SK-N-SH (cell line): ENCODE measurements around the gene PHF21B. TPM values are rescaled to one million over a fixed set of nuclear protein-coding genes. Genes with fewer than 3 reads are reported as not detected.

Experiments
- CTCF ChIA-PET: fragments of 300-600, 350-600 bp; formaldehyde crosslinking; extraction: SDS; loops from one replicate; lab custom pipeline; 2021; lab: Yijun Ruan, JAX
- POLR2A ChIA-PET: fragments of 350-600 bp; sonication (Branson Sonifier 250); formaldehyde crosslinking; extraction: SDS; loops from one replicate; lab custom pipeline; 2020; ENCODE audit warnings: antibody characterized with exemption, inconsistent platforms; lab: Yijun Ruan, JAX
- DNase-seq: peaks from one replicate; pipeline ENCODE4 v3.0.0; 2012
- H2AFZ ChIP-seq: fragments of 200-600 bp; sonication (generic); 2 replicates; pipeline ENCODE4 v1.8.1; 2016; ENCODE audit warnings: antibody characterized with exemption, mild to moderate bottlenecking, low read depth
- H3F3A ChIP-seq: fragments of 200-600 bp; sonication (generic); replicated peaks from 2 replicates; pipeline ENCODE3; 2016; ENCODE audit warnings: antibody characterized with exemption, mild to moderate bottlenecking; ENCODE audit not compliant: insufficient read depth
- H3K27ac ChIP-seq, 2 experiments: fragments of 200-500 bp in 1 of 2; fragments of 200-600 bp in 1 of 2; sonication (Bioruptor generic) in 1 of 2; sonication (generic), shearing (Covaris generic) in 1 of 2; 2 replicates each; pipeline versions ENCODE4 v1.5.1 to v1.6.1; 2014 to 2016; ENCODE audit warnings: low read depth in 2 of 2, inconsistent platforms in 1 of 2, low read length in 1 of 2, mild to moderate bottlenecking in 1 of 2, mixed read lengths in 1 of 2
- H3K27me3 ChIP-seq: fragments of 200-600 bp; sonication (generic), shearing (Covaris generic); 2 replicates; pipeline ENCODE4 v1.6.1; 2016; ENCODE audit warnings: mixed run types; ENCODE audit not compliant: insufficient read depth
- H3K36me3 ChIP-seq, 2 experiments: fragments of 200-500 bp in 1 of 2; fragments of 200-600 bp in 1 of 2; sonication (Bioruptor generic) in 1 of 2; sonication (generic) in 1 of 2; replicated peaks in 1 of 2; 2 replicates each; pipeline versions ENCODE3 to v1.5.1; 2014 to 2016; ENCODE audit warnings: low read length in 1 of 2, mild to moderate bottlenecking in 1 of 2; ENCODE audit not compliant: insufficient read depth in 2 of 2, control insufficient read depth in 1 of 2
- H3K4me1 ChIP-seq, 2 experiments: fragments of 200-500 bp in 1 of 2; fragments of 200-600 bp in 1 of 2; sonication (Bioruptor generic) in 1 of 2; sonication (generic), shearing (Covaris generic) in 1 of 2; 2 replicates each; pipeline versions ENCODE4 v1.5.1 to v1.6.1; 2014 to 2016; ENCODE audit warnings: low read depth in 1 of 2, low read length in 1 of 2, mixed run types in 1 of 2; ENCODE audit not compliant: insufficient read depth in 2 of 2, control insufficient read depth in 1 of 2
- H3K4me2 ChIP-seq: fragments of 200-600 bp; sonication (generic), shearing (Covaris generic); 2 replicates; pipeline ENCODE4 v1.6.1; 2017; ENCODE audit warnings: mixed run types
- H3K4me3 ChIP-seq, 2 experiments: fragments of 200-500 bp in 1 of 2; fragments of 200-600 bp in 1 of 2; sonication (Bioruptor generic) in 1 of 2; sonication (generic), shearing (Covaris generic) in 1 of 2; 2 replicates each; pipeline versions ENCODE4 v1.5.1 to v1.8.1; 2014 to 2016; ENCODE audit warnings: low read depth in 2 of 2, inconsistent platforms in 1 of 2, low read length in 1 of 2, mild to moderate bottlenecking in 1 of 2, mixed read lengths in 1 of 2, moderate library complexity in 1 of 2
- H3K79me2 ChIP-seq: fragments of 200-600 bp; sonication (generic); 2 replicates; pipeline ENCODE4 v1.8.1; 2017; ENCODE audit warnings: mild to moderate bottlenecking; ENCODE audit not compliant: insufficient read depth
- H3K9ac ChIP-seq: fragments of 200-600 bp; sonication (generic); 2 replicates; pipeline ENCODE4 v1.6.1; 2017; ENCODE audit warnings: mixed run types
- H3K9me2 ChIP-seq: fragments of 200-600 bp; sonication (generic); 2 replicates; pipeline ENCODE4 v1.6.1; 2017; ENCODE audit warnings: mixed run types
- H3K9me3 ChIP-seq: fragments of 200-600 bp; sonication (generic); 2 replicates; pipeline ENCODE4 v1.6.1; 2017; ENCODE audit warnings: mixed run types, mild to moderate bottlenecking, moderate library complexity
- H4K20me1 ChIP-seq: fragments of 200-600 bp; sonication (generic); 2 replicates; pipeline ENCODE4 v1.6.1; 2017; ENCODE audit warnings: mild to moderate bottlenecking, mixed run types; ENCODE audit not compliant: insufficient read depth
- EP300 ChIP-seq, 2 experiments: IDR thresholded peaks; 2 replicates each; pipeline versions ENCODE4 v1.4.0 to v1.6.1; 2012; ENCODE audit warnings: borderline replicate concordance in 1 of 2, low read depth in 1 of 2, low read length in 1 of 2
- FOSL2 ChIP-seq: IDR thresholded peaks from 2 replicates; pipeline ENCODE4 v1.4.0; 2012; ENCODE audit warnings: low read depth, mild to moderate bottlenecking, moderate library complexity, borderline replicate concordance
- FOXJ3 ChIP-seq: sonication (generic); formaldehyde crosslinking; IDR thresholded peaks from 2 replicates; pipeline ENCODE4 v1.5.1; 2020; ENCODE audit warnings: mild to moderate bottlenecking, missing genetic modification reagents
- FOXM1 ChIP-seq: IDR thresholded peaks from 2 replicates; pipeline ENCODE4 v1.4.0; 2012; ENCODE audit warnings: low read depth, mild to moderate bottlenecking
- GATA2 ChIP-seq: sonication (generic); formaldehyde crosslinking; IDR thresholded peaks from 2 replicates; pipeline ENCODE4 v1.5.0; 2020; ENCODE audit warnings: mild to moderate bottlenecking, missing genetic modification reagents
- MEF2A ChIP-seq: IDR thresholded peaks from 2 replicates; pipeline ENCODE4 v1.4.0; 2012; ENCODE audit warnings: low read depth, borderline replicate concordance
- MXI1 ChIP-seq: IDR thresholded peaks from 2 replicates; pipeline ENCODE4 v1.6.1; 2012; ENCODE audit warnings: mild to moderate bottlenecking, low read depth, low read length, improper control_type of control experiment
- NFIC ChIP-seq: IDR thresholded peaks from 2 replicates; pipeline ENCODE4 v1.4.0; 2012; ENCODE audit warnings: borderline replicate concordance
- RCOR1 ChIP-seq: fragments of 150-350 bp; IDR thresholded peaks from 2 replicates; pipeline ENCODE4 v1.6.1; 2017; ENCODE audit warnings: antibody characterized with exemption, low read length
- RFX5 ChIP-seq: IDR thresholded peaks from 2 replicates; pipeline ENCODE4 v1.6.1; 2012; ENCODE audit warnings: mild to moderate bottlenecking, improper control_type of control experiment, low read length
- TAF1 ChIP-seq: IDR thresholded peaks from 2 replicates; pipeline ENCODE4 v1.6.1; 2012; ENCODE audit warnings: low read depth, mild to moderate bottlenecking, low read length, moderate library complexity, borderline replicate concordance
- WGBS: methylation state at CpG from one replicate; pipeline ENCODE4 v1.1.6; 2017; ENCODE audit warnings: low lambda C conversion rate; 5-methylcytosine and 5-hydroxymethylcytosine counted together
- polyA plus RNA-seq, 3 experiments: library from polyadenylated mRNA; depleted of rRNA; stranded (reverse); fragments of >200 nt; gene quantifications; 2 replicates each; pipeline ENCODE4 v1.2.3, GENCODE V29; 2012
- TF ChIP-seq, protein P1 (sequence below): IDR thresholded peaks from 2 replicates; pipeline ENCODE4 v1.4.0; 2012; ENCODE audit warnings: low read depth, borderline replicate concordance

Gene PHF21B
- polyA plus RNA-seq, 1 of the 3 experiments (the other 2 are of a cell fraction) = 0.76 TPM

DNA sequence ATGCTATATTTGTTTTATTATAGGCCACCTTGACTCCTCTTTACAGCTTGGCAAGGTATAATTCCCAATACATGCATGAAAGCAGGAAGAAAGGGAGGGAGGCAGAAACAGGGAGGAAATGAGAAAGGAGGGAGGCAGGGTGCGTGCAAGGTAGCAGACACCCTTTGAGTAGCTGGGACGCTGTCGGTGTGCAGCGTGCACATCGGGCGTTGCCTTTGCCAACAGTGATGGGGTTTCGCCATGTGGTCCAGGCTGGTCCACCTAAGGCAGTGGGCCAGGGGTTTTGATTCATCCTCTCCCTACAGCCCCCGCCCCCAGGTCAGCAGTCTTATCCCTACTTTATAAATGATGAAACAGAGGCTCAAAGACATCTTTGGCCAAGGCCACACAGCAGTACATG is 25.0 kb upstream of the PHF21B start:
- Histone ChIP-seq H3K27ac (no peak overlapping the region), H3K36me3 (no peaks in the 10 kb centered on the region)
- TF ChIP-seq MXI1 (no peak), GATA2 (CRISPR knock-in tag) (no peak), FOXM1 (no peak), RFX5 (no peak), EP300 (IDR thresholded peaks at IDR 0.05; ENCODE audit: borderline replicate concordance in 1 of 2, low read depth in 1 of 2, low read length in 1 of 2) (no peak), MEF2A (no peak), NFIC (no peak), RCOR1 (no peak)
- TF ChIP-seq, protein P1, sequence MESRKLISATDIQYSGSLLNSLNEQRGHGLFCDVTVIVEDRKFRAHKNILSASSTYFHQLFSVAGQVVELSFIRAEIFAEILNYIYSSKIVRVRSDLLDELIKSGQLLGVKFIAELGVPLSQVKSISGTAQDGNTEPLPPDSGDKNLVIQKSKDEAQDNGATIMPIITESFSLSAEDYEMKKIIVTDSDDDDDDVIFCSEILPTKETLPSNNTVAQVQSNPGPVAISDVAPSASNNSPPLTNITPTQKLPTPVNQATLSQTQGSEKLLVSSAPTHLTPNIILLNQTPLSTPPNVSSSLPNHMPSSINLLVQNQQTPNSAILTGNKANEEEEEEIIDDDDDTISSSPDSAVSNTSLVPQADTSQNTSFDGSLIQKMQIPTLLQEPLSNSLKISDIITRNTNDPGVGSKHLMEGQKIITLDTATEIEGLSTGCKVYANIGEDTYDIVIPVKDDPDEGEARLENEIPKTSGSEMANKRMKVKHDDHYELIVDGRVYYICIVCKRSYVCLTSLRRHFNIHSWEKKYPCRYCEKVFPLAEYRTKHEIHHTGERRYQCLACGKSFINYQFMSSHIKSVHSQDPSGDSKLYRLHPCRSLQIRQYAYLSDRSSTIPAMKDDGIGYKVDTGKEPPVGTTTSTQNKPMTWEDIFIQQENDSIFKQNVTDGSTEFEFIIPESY = no peak
- TF ChIP-seq, all 33 proteins: peak for 0
- H3K9me2 ChIP-seq = no peaks in the 10 kb centered on the region
- POLR2A ChIA-PET = no interaction called here
- no peaks in the 10 kb centered on the region for H3F3A ChIP-seq
- H3K9ac ChIP-seq = no peak overlapping the region
- CTCF ChIA-PET = no interaction called here
- no peak for DNase-seq
- 80% methylated on average over 7 of the region's 8 CpGs for WGBS
- no peaks in the 10 kb centered on the region for H3K79me2 ChIP-seq
- H3K9me3 ChIP-seq = no peaks in the 10 kb centered on the region
- no peak overlapping the region for H3K4me3 ChIP-seq
- H3K4me2 ChIP-seq = no peak overlapping the region
- no peak overlapping the region for H2AFZ ChIP-seq
- H3K4me1 ChIP-seq = no peaks in the 10 kb centered on the region
- peaks cover 5% of the 10 kb centered on the region; the same call in 1 of the 2 replicates for H3K27me3 ChIP-seq
- no peaks in the 10 kb centered on the region for H4K20me1 ChIP-seq

DNA sequence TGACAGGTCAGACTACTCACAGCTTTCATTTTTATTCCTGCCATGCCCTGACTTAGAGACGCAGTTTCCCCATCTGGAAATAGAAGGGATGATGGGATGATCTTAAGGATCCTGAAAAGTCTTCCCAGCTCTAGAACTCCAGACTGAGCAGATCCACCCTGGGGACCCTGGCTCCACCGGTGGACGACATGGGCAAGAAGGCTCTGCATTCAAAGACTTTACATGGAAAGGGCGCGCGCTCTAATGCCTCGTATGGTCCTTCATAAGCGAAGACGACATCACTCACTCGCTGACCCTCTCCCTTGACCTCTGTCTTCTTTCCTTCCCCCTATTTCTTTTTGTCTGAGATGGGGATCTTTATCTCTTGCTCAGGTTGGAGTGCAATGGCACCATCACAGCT is 24.4 kb upstream of the PHF21B start:
- Histone ChIP-seq H3K9me2 (no peaks in the 10 kb centered on the region), H3K36me3 (no peaks in the 10 kb centered on the region), H3K27ac (no peak overlapping the region), H3K79me2 (no peaks in the 10 kb centered on the region), H3K4me2 (no peak overlapping the region), H3K27me3 (peaks cover 5% of the 10 kb centered on the region), H3F3A (no peaks in the 10 kb centered on the region), H3K9me3 (no peaks in the 10 kb centered on the region), H4K20me1 (no peaks in the 10 kb centered on the region), H2AFZ (no peak overlapping the region), H3K4me1 (no peaks in the 10 kb centered on the region), H3K9ac (no peak overlapping the region), H3K4me3 (no peak overlapping the region)
- no peak for TF ChIP-seq FOSL2
- no peak for TF ChIP-seq EP300 (IDR thresholded peaks at IDR 0.05; ENCODE audit: borderline replicate concordance in 1 of 2, low read depth in 1 of 2, low read length in 1 of 2)
- no peak for TF ChIP-seq FOXJ3
- no peak for TF ChIP-seq TAF1
- no peak for DNase-seq
- WGBS = 74% methylated on average over 10 of the region's 10 CpGs
- POLR2A ChIA-PET = no interaction called here
- CTCF ChIA-PET = no interaction called here
